LHCN-M2 (cell line): Measurements from ENCODE around the gene ALG5. TPM values are rescaled to one million over a fixed set of nuclear protein-coding genes. Genes with fewer than 3 reads are reported as not detected.

Source experiments
- DNase-seq: peaks from one replicate; pipeline ENCODE4 v3.0.0-alpha.2; 2012; ENCODE audit warnings: low read depth
- total RNA-seq: library from RNA; depleted of rRNA; stranded (reverse); fragments of >200 nt; gene quantifications from 2 replicates; pipeline ENCODE4 v1.2.3, GENCODE V29; 2014

ALG5 gene
- total RNA-seq, 1 experiment from 2014 or later: 40.2 TPM

- DNase-seq: peak; percentile 35
These were observed 19.6 kb downstream of the ALG5 start for GRCh38 chr13:36979361-36980050.

GRCh38 chr13:36975172-36975571 lies 24.0 kb downstream of the ALG5 start:
- no peak for DNase-seq

- no peak for DNase-seq
These were observed 25.4 kb downstream of the ALG5 start for GRCh38 chr13:36973621-36974295.

- no peak for DNase-seq
These were observed 26.1 kb downstream of the ALG5 start for GRCh38 chr13:36973009-36973408.

- peak; percentile 24 for DNase-seq
These were observed 32.7 kb downstream of the ALG5 start for GRCh38 chr13:36966404-36966803.

- peak; percentile 87 for DNase-seq
These were observed 33.4 kb downstream of the ALG5 start for GRCh38 chr13:36965767-36966166.

GRCh38 chr13:36959456-36960116 lies 39.6 kb downstream of the ALG5 start:
- no peak for DNase-seq

GRCh38 chr13:36954542-36954941 lies 44.6 kb downstream of the ALG5 start:
- DNase-seq: peak; percentile 19

- no peak for DNase-seq
These were observed 48.2 kb downstream of the ALG5 start for GRCh38 chr13:36950920-36951319.

GRCh38 chr13:36950330-36950729 lies 48.8 kb downstream of the ALG5 start:
- no peak for DNase-seq

- DNase-seq: no peak
These were observed 54.1 kb downstream of the ALG5 start for GRCh38 chr13:36945078-36945477.

- no peak for DNase-seq
These were observed 73.5 kb downstream of the ALG5 start for GRCh38 chr13:36925603-36926002.

GRCh38 chr13:36924001-36924400 lies 75.1 kb downstream of the ALG5 start:
- DNase-seq: no peak

GRCh38 chr13:36921631-36922301 lies 77.4 kb downstream of the ALG5 start:
- no peak for DNase-seq

GRCh38 chr13:36920616-36921185 lies 78.4 kb downstream of the ALG5 start:
- no peak for DNase-seq

- peak; percentile 59 for DNase-seq
These were observed 79.1 kb downstream of the ALG5 start, which contains the start of gene SMAD9 for GRCh38 chr13:36919833-36920615. Gene SMAD9 (minus strand): TSS chr13:36920238. CDS start chr13:36879689, 40,549 bp downstream.

GRCh38 chr13:36919171-36919832 lies 79.8 kb downstream of the ALG5 start:
- DNase-seq: peak; percentile 38

GRCh38 chr13:36918246-36919131 lies 80.7 kb downstream of the ALG5 start:
- peak; percentile 28 for DNase-seq

GRCh38 chr13:36917311-36917710 lies 81.8 kb downstream of the ALG5 start:
- DNase-seq: no peak
